Measurements from ENCODE around the gene GGACT. TPM values are rescaled to one million over a fixed set of nuclear protein-coding genes. Genes with fewer than 3 reads are reported as not detected.

The GGACT gene
- total RNA-seq, 2 experiments from 2014 or later: 2.4 to 2.9 TPM

GRCh38 chr13:100544866-100545683 lies 43.5 kb downstream of the GGACT start:
- Histone ChIP-seq H3K27me3 (ENCODE audit: control insufficient read depth in 1 of 2, insufficient read depth in 2 of 2, low read length in 2 of 2) (no peaks in the 10 kb centered on the region), H3K4me3 (ENCODE audit: low read length) (no peak overlapping the region), H3K36me3 (ENCODE audit: insufficient read depth, low read length) (peaks cover 5% of the 10 kb centered on the region), H3K9me3 (ENCODE audit: control insufficient read depth in 1 of 2, insufficient read depth in 1 of 2, low read length in 2 of 2) (no peaks in the 10 kb centered on the region), H3K4me1 (ENCODE audit: insufficient read depth, low read length) (peaks cover 3% of the 10 kb centered on the region), H3K27ac (ENCODE audit: low read depth in 1 of 2, low read length in 2 of 2) (no peak overlapping the region)
- TF ChIP-seq CTCF (IDR thresholded peaks at IDR 0.05): no peak
- intact Hi-C loops (cut with DNase I, micrococcal nuclease): loop anchor here in 1 of 2 experiments (10.0 kb wide), 1 partner anchor 890 kb away; no protein-coding TSS in a partner anchor
- DNase-seq: no peak
- ChIA-PET CTCF (no interaction called here), POLR2A (no interaction called here)
- no peak overlapping the region for H3K4me3 Mint-ChIP-seq
- H3K36me3 Mint-ChIP-seq (ENCODE audit: low read depth): no peaks in the 10 kb centered on the region
- peaks cover 24% of the 10 kb centered on the region for H3K4me1 Mint-ChIP-seq (ENCODE audit: low read depth)
- no peaks in the 10 kb centered on the region for H3K27me3 Mint-ChIP-seq
- ATAC-seq (ENCODE audit: poor library complexity): no peak
- no peak overlapping the region for H3K27ac Mint-ChIP-seq
- no peaks in the 10 kb centered on the region for H3K9me3 Mint-ChIP-seq

GRCh38 chr13:100543872-100544602 lies 44.6 kb downstream of the GGACT start:
- ChIA-PET POLR2A (no interaction called here), CTCF (no interaction called here)
- Histone ChIP-seq H3K36me3 (ENCODE audit: insufficient read depth, low read length) (peaks cover 5% of the 10 kb centered on the region), H3K27ac (ENCODE audit: low read depth in 1 of 2, low read length in 2 of 2) (no peak overlapping the region), H3K4me1 (ENCODE audit: insufficient read depth, low read length) (peaks cover 3% of the 10 kb centered on the region), H3K4me3 (ENCODE audit: low read length) (no peak overlapping the region), H3K27me3 (ENCODE audit: control insufficient read depth in 1 of 2, insufficient read depth in 2 of 2, low read length in 2 of 2) (no peaks in the 10 kb centered on the region), H3K9me3 (ENCODE audit: control insufficient read depth in 1 of 2, insufficient read depth in 1 of 2, low read length in 2 of 2) (no peaks in the 10 kb centered on the region)
- Mint-ChIP-seq H3K9me3 (no peaks in the 10 kb centered on the region), H3K36me3 (ENCODE audit: low read depth) (no peaks in the 10 kb centered on the region), H3K27ac (no peak overlapping the region), H3K4me1 (ENCODE audit: low read depth) (peaks cover 31% of the 10 kb centered on the region), H3K27me3 (no peaks in the 10 kb centered on the region), H3K4me3 (no peak overlapping the region)
- ATAC-seq (ENCODE audit: poor library complexity): no peak
- intact Hi-C loops (cut with DNase I, micrococcal nuclease): loop anchor here in 1 of 2 experiments (10.0 kb wide), 1 partner anchor 889 kb away; no protein-coding TSS in a partner anchor
- TF ChIP-seq CTCF (IDR thresholded peaks at IDR 0.05): no peak
- DNase-seq: no peak

- H3K27ac ChIP-seq (ENCODE audit: low read depth in 1 of 2, low read length in 2 of 2): no peak overlapping the region
- H3K27me3 ChIP-seq (ENCODE audit: control insufficient read depth in 1 of 2, insufficient read depth in 2 of 2, low read length in 2 of 2): no peaks in the 10 kb centered on the region
- peaks cover 5% of the 10 kb centered on the region for H3K36me3 ChIP-seq (ENCODE audit: insufficient read depth, low read length)
- H3K9me3 ChIP-seq (ENCODE audit: control insufficient read depth in 1 of 2, insufficient read depth in 1 of 2, low read length in 2 of 2): no peaks in the 10 kb centered on the region
- DNase-seq: peak in 3 of 14 experiments; percentile 53 to 61 (median 55)
- H3K27me3 Mint-ChIP-seq: no peaks in the 10 kb centered on the region
- H3K4me1 Mint-ChIP-seq (ENCODE audit: low read depth): peaks cover 43% of the 10 kb centered on the region
- H3K36me3 Mint-ChIP-seq (ENCODE audit: low read depth): no peaks in the 10 kb centered on the region
- CTCF ChIA-PET: no interaction called here
- H3K9me3 Mint-ChIP-seq: no peaks in the 10 kb centered on the region
- H3K27ac Mint-ChIP-seq: no peak overlapping the region
- H3K4me1 ChIP-seq (ENCODE audit: insufficient read depth, low read length): peaks cover 3% of the 10 kb centered on the region
- peak overlapping the region; percentile 16 for H3K4me3 Mint-ChIP-seq
- no peak overlapping the region for H3K4me3 ChIP-seq (ENCODE audit: low read length)
- peak; percentile 59 for TF ChIP-seq CTCF (IDR thresholded peaks at IDR 0.05)
- intact Hi-C loops (cut with DNase I, micrococcal nuclease): loop anchor here (1.0 to 10.0 kb wide), 2 partner anchors 886 to 888 kb away; no protein-coding TSS in a partner anchor
- ATAC-seq (ENCODE audit: poor library complexity): peak; percentile 65
- POLR2A ChIA-PET: no interaction called here
These were observed 45.8 kb downstream of the GGACT start for GRCh38 chr13:100542826-100543156.

Measured in CD4-positive, alpha-beta T cell (primary cell).